NCI-H2196 treated with DMSO at 0.1 percent for 48 hours (cell line): ENCODE measurements around the gene IQGAP3.
A peak's percentile ranks its signal among the peaks of the same experiment; 100 is the strongest.

Experiments
- DNase-seq: peaks from one replicate; lab custom pipeline; 2025; ENCODE audit not compliant: unreplicated experiment; lab: John Stamatoyannopoulos, UW

IQGAP3 gene

DNA sequence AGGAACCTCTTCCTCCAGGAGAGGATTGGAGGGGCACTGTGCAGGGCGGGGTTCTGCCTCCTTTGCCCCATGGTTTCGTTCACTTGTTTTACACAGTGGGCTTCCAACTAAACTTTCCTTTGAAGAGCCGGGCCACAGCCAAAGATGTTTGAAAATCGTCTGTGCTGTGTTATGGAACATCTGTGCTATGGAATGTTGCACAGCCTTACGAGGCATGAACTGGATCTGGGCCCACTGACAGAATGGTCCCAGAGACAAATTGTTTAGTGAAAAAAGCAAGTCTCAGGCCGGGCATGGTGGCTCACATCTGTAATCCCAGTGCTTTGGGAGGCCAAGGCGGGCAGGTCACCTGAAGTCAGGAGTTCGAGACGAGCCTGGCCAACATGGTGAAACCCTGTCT lies 59.2 kb downstream of the IQGAP3 start:
- DNase-seq: no peak

DNA sequence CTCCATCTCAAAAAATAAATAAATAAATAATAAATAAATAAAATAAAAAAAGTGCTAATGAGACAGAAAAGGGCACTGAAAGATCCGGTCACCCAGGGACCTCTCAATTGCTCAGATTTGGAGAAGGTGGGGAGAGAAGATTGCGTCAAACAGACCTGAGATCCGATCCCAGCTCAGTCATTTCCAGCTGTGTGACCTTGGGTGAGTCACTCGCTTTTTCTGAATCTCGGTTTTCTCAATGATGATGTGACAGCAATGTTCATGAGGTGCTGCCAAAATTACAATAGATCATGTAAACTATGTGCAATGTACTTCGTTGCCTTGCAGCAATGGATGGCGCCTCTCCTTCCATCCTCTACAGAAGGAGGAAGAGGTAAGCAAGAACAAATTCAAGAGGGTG lies 60.7 kb downstream of the IQGAP3 start:
- DNase-seq: no peak

- no peak for DNase-seq
Observed at GRCh38 chr1:156510709-156511108, 61.7 kb downstream of the IQGAP3 start.

GRCh38 chr1:156509424-156510034 lies 62.8 kb downstream of the IQGAP3 start:
- DNase-seq: no peak

- DNase-seq: no peak
Observed at GRCh38 chr1:156508955-156509234, 63.5 kb downstream of the IQGAP3 start.

- no peak for DNase-seq
Observed at GRCh38 chr1:156508205-156508954, 64.0 kb downstream of the IQGAP3 start.

GRCh38 chr1:156506450-156506849 lies 65.9 kb downstream of the IQGAP3 start:
- DNase-seq: no peak

DNA sequence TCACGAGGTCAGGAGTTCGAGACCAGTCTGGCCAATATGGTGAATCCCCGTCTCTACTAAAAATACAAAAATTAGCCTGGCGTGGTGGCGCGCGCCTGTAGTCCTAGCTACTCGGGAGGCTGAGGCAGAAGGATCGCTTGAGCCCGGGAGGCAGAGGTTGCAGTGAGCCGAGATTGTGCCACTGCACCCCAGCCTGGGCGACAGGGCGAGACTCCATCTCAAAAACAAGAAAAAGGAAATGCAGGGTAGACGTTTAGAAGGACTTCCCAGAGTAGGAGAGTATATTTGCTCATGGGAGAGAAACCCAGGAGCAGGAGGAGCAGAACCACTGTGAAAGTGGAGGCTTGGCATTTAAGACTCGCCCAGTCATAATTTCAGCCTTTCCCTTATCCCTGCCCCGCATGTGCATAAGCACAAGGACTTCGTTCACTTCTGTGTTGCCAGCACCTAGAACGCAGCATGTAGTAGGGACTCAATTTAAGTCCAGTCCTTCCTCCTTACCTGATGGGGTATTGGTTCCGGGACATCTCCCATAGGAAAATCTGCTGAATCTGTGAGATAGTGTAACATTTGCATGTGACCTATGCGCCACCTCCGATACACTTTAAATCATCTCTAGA lies 66.6 kb downstream of the IQGAP3 start:
- DNase-seq: no peak

DNA sequence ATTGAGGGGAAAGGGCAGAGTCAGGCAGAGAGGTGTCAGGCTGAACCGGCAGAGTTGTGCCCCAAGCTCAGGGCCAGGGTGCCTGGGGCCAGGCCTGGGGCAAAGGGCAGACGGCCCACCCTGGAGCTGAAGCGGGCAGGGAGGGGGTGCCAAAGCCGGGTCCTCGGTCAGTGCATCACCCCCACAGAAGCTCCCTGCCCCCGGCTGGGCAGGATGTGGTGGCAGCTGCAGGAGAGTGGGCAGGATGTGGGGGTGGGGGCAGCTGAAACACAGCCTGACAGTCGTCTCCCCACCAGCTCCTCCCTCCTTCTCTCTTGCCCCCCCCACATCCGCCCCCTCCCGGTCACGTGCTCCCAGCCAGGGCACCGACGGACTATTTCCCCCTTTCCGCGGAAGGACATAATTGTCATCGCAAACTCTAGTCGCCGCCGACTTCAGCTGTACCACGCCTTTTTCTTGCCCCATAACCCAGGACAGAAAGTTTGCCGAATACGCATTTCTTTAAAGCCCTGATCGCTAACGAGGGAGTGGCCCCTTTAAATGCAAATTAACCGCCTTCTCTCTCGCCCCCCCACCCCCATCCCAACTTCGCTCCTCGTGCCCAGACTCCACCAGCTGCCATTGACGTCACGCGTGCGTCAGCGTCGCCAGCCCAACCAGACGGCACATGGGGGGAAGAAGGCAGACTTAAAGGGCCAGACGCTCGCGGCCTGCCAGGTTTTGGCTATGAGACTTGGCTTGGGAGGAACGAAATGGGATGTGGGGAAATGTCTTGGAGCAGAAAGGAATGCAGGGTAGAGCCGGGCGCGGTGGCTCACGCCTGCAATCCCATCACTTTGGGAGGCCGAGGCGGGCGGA lies 67.3 kb downstream of the IQGAP3 start:
- peak; percentile 97 for DNase-seq

GRCh38 chr1:156504438-156504813 lies 67.9 kb downstream of the IQGAP3 start:
- peak; percentile 26 for DNase-seq

DNA sequence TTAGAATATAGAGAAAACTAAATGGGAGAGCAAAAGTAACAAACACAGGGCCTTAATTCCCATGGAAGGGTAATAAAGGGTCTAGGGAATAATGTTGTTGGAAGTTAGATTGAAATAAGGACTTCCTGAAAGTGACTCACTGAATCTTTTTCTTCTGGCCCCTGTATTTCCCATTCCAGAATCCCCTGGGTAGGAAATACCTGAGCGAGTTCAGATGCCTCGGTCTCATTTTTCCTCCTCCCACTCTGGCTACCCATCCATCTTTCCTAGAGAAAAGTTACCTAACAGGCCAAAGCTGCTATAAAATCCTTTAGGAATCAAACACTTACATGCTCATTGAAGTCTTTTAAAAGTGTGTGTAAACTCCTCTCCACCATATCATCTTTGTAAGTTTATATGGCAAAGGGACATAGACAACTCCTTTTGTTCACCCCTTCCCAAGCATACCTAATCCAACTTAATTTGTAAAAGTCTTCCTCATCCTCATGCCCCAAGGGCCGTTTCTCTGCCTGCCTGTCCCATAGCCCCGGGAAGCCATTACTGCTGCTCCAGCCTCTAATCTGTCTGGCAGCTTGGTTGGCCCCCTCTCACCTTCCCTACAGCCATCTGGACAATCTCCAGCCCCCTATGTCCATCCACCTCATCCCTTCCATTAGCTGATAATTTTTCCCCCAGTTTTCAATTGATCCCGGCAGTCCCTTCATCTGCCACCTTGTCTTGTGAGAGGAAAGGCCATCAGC lies 68.5 kb downstream of the IQGAP3 start:
- no peak for DNase-seq

GRCh38 chr1:156502894-156503697 lies 69.3 kb downstream of the IQGAP3 start:
- no peak for DNase-seq

- DNase-seq: no peak
Observed at GRCh38 chr1:156502391-156502893, 69.9 kb downstream of the IQGAP3 start.

DNA sequence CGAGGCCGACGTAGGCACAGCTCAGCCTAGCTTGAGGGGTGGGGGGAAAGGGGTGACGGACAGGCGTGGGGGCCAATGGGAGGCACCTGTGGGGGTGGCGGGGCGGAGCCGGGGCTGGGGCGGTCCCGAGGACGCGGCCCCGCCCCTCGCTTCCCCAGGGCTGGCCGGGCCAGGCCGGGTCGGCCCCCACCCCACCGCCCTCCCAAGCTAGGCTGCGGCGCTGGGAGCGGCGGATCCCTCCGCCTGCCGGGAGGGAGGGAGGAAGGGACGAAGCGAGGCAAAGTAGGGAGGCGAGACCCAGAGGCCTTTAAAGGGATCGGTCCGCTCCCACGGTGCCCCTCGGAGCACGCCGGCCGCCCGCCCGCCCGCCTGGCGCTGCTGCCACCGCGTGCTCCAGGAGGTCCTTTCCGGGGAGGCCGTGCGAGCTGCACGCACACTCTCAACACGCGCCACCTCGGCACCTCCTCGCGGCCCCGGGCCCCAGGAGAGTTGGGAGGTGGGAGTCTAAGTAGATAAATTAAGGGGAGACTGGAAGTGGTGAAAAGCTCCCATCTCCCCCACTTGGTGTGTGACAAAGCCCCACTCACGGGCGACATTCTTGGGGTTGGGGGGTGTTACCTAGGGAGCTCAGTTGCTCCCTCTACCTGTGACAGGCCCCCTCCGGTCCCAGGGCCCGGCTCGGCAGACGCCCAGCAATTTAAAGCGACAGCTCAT lies 71.4 kb downstream of the IQGAP3 start:
- DNase-seq: peak; percentile 77

GRCh38 chr1:156500543-156500792 lies 71.9 kb downstream of the IQGAP3 start, which contains the start of gene MEF2D:
Gene MEF2D (minus strand): TSS chr1:156500775. CDS start chr1:156483292, 17,483 bp downstream.
- DNase-seq: no peak

GRCh38 chr1:156499842-156500542 lies 72.4 kb downstream of the IQGAP3 start:
- DNase-seq: no peak

DNA sequence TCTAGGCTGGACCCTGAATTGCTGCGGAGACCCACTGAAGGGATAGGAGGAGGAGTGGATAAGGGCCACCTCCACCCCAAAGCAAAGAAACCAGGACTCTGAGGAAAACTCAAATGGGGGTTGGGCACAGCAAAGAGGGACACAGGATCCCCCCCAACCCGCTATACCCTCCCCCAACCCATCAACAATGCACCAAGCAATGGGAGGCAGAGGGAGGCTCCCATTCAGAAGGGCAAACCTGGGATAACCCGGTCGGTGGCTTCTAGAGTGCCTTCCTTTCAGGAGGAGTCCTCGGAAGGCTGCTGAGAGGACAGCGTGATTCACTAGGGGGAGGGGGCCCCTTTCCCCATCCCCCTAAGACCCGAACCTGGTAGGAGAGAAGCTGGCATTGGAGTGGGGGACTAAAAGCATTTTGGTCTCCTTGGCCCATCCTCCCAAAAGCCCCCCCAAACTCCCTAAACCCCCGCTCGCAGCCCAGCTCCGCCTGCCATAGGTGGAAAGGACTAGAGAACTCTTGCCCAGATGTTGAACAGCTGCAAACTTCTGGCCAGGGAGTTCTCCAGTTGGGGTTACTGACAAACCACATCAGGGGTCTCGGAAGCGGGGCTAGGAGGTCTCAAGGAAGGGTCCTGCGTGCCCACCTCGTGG lies 73.0 kb downstream of the IQGAP3 start:
- DNase-seq: no peak

DNA sequence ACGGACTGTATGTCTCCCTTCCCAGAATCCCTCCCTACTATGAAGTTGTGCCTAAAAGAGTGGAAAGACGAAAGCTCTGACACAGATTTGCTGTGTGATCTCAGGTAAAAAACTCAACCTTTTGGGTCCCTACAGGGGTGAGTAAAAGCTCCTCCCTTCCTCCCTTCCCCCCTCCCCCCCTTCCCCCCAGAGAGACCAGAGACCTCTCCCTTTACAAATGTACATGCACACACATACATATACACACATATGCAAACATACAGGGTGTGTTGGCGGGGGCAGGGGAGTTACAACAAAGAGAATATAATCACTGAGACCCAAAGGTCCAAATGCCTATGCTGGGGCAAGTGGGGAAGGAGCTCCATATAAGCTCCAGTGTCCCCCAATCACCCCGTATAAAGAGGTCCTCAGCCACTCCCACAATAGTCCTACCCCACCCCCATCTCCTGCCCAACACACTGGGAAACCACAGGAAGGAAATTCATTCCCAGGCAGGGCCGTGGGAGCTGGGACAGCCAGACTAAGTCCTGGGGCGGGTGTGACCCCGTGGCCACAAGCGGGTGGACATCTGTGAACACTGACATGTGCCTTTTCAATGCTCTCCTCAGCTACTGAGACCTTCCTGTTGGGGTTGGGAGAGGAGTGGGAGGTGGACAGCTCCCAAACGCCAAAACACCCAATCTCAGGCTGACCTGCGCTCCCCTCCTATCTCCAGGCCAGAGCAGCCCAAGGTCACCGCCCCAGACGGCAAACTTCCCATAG lies 73.8 kb downstream of the IQGAP3 start:
- DNase-seq: no peak
